ENCODE measurements around the gene KCNQ1OT1.

The KCNQ1OT1 gene

DNA sequence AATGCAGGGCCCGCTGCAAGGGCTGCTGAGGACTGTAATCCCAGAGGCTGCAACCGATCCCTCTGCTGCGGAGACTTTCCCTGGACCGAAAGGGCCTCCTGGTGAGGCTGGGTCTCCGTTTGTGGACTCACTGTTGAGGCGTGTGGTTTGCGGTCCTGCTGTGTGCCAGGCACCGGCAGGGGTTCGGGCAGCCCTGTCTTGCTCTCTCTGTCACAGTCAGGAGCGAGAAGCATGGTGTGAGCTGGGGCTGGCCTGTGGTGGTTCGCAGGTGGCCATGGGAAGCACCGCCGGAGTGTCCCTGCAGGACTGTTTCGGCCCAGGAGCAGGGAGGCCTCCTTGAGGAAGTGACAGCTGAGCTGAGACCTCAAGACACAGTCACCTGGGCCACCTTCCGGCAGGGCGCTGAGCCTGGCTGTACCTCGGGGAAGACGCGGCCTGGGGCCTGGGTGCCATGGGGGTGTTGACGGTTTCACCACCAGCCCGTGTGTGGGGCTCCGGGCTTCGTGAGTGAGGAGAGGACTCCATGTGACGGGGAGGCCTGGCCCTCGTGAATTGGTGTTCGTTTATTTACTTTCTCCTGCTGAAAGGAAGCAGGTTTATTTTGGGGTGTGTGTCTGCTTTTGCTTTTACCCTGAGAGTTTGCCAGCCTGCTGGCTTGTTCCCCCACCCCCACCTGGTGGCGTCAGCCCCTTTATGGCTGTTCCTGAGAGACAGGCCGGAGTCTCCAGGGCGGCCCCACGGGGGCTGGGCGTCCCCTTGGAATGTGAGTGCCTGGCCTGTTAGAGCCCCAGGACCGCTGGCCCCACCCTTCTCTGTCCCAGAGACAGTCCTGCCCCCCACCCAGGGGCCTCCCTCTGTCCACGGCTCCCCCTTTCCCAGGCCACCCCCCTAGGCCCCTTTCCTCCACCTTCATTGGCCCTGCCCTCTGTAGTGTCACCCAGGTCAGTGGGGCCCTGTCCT, 122.5 kb downstream of the KCNQ1OT1 start:
- H3K9me3 Mint-ChIP-seq: no peaks in the 10 kb centered on the region
- no peaks in the 10 kb centered on the region for H3K4me1 Mint-ChIP-seq (ENCODE audit: low read depth)
- no peak overlapping the region for H3K4me3 Mint-ChIP-seq
- no peaks in the 10 kb centered on the region for H3K36me3 Mint-ChIP-seq (ENCODE audit: low read depth)
- H3K27ac Mint-ChIP-seq: no peak overlapping the region
- H3K27me3 Mint-ChIP-seq (ENCODE audit: low read depth): no peaks in the 10 kb centered on the region

DNA sequence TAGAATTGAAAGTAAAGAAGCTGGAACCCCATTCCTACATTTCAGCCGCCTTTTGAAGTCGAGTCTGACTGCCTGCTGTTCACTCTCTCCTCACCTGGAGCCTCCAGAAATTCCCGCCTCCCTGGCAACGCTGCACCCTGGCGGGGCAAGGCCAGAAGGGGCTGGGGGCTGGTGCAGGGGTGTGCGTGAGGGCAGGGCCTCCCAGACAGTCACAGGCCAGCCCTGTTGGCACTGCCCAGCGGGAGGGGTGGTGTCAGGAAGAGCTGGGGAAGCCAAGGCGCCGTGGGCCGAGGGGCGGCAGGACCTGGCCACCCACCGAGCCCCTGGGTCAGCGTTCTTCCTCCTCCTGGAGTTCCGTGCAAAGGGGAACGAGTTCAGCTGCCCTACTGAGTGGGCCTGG, 123.2 kb downstream of the KCNQ1OT1 start:
- Mint-ChIP-seq H3K27me3 (ENCODE audit: low read depth) (no peaks in the 10 kb centered on the region), H3K27ac (no peak overlapping the region), H3K9me3 (no peaks in the 10 kb centered on the region), H3K36me3 (ENCODE audit: low read depth) (no peaks in the 10 kb centered on the region), H3K4me3 (no peak overlapping the region), H3K4me1 (ENCODE audit: low read depth) (no peaks in the 10 kb centered on the region)

DNA sequence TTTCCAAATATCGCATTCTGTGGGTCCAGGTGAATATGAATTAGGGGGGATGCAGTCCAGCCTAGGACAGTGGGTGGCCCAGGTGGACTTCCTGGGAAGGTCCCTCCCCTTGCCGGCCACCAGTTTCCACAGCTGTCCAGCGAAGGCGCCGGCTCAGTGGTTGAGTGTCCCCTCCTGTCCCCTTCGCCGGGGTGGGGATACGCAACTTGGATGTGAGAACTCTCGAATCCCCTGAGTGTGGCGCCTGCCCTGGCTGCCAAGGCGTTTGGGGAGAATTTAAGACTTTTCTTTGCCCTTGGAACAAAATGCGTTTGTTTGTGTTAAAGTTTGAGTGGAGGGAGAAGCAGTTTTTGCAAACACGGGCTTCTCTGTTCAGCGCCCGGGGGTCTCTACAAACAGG, 123.7 kb downstream of the KCNQ1OT1 start:
- H3K27me3 Mint-ChIP-seq (ENCODE audit: low read depth): no peaks in the 10 kb centered on the region
- H3K4me1 Mint-ChIP-seq (ENCODE audit: low read depth): no peaks in the 10 kb centered on the region
- no peaks in the 10 kb centered on the region for H3K36me3 Mint-ChIP-seq (ENCODE audit: low read depth)
- H3K9me3 Mint-ChIP-seq: no peaks in the 10 kb centered on the region
- no peak overlapping the region for H3K27ac Mint-ChIP-seq
- no peak overlapping the region for H3K4me3 Mint-ChIP-seq

DNA sequence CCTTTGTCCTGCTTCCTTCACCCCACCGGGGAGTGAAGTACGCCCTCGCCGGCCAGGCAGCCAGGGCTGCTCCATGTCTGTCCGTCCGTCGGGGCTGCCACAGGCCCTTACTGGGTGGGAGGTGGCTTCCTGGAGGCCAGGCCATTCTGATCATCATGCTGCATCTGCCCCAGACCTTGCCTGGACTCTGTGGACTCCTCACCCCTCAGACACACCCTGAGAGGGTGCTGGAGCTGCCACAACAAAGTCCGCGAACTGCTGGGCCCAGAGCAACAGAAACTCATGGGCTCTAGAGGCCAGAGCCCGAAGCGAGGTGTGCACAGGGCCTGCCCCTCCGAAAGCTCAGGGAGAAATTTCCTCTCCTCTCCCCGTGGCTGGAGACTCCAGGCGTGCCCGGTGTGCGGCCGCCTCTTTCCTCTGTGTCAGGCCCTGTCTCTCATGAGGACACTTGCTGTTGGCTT, 124.2 kb downstream of the KCNQ1OT1 start:
- H3K4me1 Mint-ChIP-seq (ENCODE audit: low read depth): no peaks in the 10 kb centered on the region
- H3K27ac Mint-ChIP-seq: no peak overlapping the region
- H3K4me3 Mint-ChIP-seq: no peak overlapping the region
- H3K36me3 Mint-ChIP-seq (ENCODE audit: low read depth): no peaks in the 10 kb centered on the region
- no peaks in the 10 kb centered on the region for H3K9me3 Mint-ChIP-seq
- no peaks in the 10 kb centered on the region for H3K27me3 Mint-ChIP-seq (ENCODE audit: low read depth)

DNA sequence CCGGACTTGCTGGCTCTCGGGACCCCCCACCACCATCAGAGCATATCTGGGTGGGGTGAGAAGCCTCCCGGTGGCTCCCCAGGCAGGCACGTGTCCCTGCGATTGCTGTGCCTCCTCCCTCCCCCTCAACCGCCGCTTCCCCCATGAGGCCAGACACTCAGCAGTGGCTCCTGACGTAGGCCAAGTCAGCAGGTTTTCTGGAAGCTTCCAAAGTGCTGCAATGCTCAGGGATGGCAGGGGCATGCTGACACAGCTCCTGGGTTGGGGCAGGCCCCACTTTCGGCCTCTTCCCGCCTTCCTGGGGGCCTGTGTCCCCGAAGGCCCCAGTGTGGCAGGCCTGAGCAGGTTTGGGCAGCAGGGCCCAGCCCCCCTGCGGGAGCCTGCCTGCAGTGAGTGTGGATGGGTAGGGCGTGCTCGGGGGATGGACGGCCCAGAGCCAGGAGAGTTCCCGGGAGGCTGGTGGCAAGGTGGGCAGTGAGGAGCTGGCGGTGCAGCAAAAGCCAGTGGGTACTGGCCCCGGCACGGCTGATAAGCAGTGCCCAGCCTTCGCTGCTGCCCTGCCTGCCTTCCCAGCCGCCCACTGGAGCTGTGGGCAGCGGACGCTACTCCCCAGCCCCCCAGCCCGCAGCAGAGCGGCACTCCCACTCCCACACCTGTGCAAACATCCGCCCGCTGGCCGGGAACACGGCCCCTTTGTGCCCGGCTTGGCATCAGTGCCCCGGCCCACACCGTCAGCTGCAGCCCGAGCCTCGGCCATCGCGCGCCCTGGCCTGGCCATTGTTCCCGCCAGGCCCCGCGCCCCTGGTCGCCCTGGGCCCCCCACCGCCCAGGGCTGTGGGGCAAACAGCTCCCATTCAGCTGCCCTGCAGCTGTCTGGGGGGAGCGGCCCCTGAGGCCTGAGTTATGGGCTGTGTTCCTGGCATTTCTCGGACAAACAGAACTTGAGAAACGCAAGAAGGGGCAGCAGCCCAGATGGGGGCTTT, 125.0 kb downstream of the KCNQ1OT1 start:
- H3K27me3 Mint-ChIP-seq (ENCODE audit: low read depth): no peaks in the 10 kb centered on the region
- H3K27ac Mint-ChIP-seq: no peak overlapping the region
- H3K4me1 Mint-ChIP-seq (ENCODE audit: low read depth): no peaks in the 10 kb centered on the region
- H3K9me3 Mint-ChIP-seq: no peaks in the 10 kb centered on the region
- no peaks in the 10 kb centered on the region for H3K36me3 Mint-ChIP-seq (ENCODE audit: low read depth)
- no peak overlapping the region for H3K4me3 Mint-ChIP-seq

DNA sequence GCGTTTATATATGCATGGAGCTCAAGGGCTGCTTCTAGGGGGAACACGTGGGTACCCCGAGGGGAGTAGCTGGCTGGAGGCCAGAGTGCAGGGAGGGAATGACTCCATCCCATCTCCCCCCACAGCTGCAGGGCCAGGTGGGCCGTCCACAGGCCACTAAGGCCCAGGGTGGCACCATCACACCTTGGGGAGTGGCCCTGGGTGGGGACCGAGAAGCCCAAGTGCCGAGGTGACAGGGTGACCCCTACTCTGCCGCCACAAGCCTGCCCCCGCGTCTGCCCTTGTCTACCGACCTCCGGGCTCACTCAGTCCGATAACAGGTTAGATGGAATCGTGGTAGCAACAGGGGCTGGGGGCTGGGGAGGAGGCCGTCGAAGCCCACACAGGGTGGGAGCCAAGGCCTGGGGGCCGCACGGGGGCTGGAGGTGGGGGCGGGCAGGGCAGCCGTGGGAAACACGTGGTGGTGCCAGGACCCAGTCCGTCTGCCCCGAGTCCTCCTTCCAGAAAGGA, 125.7 kb downstream of the KCNQ1OT1 start:
- Mint-ChIP-seq H3K27ac (no peak overlapping the region), H3K4me1 (ENCODE audit: low read depth) (no peaks in the 10 kb centered on the region), H3K36me3 (ENCODE audit: low read depth) (no peaks in the 10 kb centered on the region), H3K4me3 (no peak overlapping the region), H3K9me3 (no peaks in the 10 kb centered on the region), H3K27me3 (ENCODE audit: low read depth) (no peaks in the 10 kb centered on the region)

DNA sequence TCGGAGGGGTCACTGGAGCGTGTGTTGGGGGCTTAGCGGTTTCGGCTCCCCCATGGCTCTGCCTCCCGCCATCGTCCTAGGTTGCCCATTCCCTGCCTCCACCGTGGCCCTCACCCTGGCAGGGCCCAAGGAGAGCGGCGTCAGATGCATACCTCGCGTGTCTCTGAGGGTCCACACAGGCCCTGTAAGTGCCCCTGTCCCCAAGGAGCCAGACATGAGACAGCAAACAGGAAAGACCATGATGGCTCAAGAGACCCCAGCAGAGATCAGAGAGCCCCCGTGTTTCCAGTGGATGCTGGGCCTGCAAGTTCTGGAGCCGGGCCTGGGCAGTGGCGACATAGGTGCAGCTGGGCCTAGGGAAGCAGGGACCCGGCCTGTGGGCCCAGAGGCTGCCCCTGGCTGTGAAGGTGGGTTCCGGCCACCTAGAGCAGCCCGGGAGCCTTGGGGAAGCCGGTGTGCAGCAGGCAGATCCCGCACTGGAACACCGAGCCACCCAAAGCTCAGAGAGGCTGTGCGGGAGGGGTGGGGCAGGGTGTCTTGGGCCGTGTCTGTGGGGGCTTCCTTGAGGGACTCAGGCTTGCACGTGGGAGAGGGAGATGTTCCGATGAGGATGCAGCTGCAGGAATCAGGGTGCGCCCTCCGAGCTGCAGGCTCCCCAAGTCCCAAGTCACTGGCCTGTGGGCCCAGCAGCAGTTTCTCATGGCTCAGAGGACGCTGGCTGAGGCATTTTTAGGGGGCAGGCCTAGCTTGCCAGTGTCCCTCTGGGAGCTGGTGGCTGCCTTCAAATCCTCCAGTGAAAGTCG, 126.4 kb downstream of the KCNQ1OT1 start:
- Mint-ChIP-seq H3K4me1 (ENCODE audit: low read depth) (no peaks in the 10 kb centered on the region), H3K27me3 (ENCODE audit: low read depth) (no peaks in the 10 kb centered on the region), H3K36me3 (ENCODE audit: low read depth) (no peaks in the 10 kb centered on the region), H3K4me3 (no peak overlapping the region), H3K27ac (no peak overlapping the region), H3K9me3 (no peaks in the 10 kb centered on the region)

DNA sequence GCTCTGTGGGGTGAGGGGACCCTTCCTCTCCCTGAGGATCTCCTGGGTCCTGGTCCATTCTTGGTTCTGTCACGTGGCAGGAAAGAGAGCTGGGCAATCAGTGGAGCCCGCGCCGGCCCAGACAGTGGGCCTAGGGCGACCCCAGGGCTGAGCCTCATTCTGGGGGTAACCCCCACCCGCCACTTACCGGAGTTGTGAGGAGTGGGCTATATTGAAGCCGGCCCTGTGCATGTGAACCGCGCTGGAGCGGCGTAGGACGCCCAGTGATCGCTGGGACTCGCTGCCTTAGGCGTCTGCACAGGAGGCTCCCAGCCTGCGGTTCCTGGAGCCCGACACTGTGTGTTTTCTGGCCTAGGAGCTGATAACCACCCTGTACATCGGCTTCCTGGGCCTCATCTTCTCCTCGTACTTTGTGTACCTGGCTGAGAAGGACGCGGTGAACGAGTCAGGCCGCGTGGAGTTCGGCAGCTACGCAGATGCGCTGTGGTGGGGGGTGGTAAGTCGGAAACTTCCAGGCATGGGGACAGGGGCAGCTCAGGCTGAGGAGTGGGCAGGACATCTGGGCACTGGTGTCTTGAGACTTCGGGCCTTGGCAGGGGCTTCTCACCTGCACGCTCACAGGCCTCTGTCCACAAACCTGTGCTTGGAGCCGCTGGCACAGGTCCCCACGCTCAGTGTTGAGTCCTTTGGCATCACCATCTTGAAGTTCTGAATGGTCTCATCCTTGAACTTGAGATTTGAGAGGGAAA, 127.1 kb downstream of the KCNQ1OT1 start:
- H3K4me1 Mint-ChIP-seq (ENCODE audit: low read depth): no peaks in the 10 kb centered on the region
- no peaks in the 10 kb centered on the region for H3K27me3 Mint-ChIP-seq (ENCODE audit: low read depth)
- no peak overlapping the region for H3K27ac Mint-ChIP-seq
- no peak overlapping the region for H3K4me3 Mint-ChIP-seq
- no peaks in the 10 kb centered on the region for H3K9me3 Mint-ChIP-seq
- H3K36me3 Mint-ChIP-seq (ENCODE audit: low read depth): no peaks in the 10 kb centered on the region

DNA sequence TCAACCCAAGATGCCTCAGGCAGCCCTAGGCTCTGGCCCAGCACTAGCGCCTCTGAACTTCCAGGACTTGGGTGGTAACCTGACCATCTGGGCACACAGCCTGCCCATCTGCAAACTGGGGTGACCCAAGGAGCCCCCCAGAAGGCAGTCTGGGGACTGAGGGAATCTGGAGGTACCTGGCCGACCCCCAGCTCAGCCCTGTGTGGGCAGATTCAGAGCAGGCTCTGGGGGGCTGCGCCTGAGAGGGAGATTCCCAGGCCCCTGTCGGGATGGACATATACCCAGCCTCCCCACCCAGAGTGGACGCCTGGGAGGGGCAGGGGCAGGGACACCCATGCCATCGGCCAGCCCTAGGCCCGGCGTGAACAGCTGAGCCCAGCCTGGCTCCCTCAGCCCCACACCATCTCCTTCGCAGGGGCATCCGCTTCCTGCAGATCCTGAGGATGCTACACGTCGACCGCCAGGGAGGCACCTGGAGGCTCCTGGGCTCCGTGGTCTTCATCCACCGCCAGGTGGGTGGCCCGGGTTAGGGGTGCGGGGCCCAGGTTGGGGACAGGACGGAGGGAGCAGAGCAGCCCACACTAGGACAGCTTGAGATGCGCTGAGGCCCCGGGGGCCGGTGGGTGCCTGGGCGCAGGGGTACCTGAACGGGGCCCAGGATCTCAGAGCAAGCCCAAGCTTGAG, 128.1 kb downstream of the KCNQ1OT1 start:
- no peak overlapping the region for H3K4me3 Mint-ChIP-seq
- H3K36me3 Mint-ChIP-seq (ENCODE audit: low read depth): no peaks in the 10 kb centered on the region
- no peaks in the 10 kb centered on the region for H3K9me3 Mint-ChIP-seq
- no peak overlapping the region for H3K27ac Mint-ChIP-seq
- no peaks in the 10 kb centered on the region for H3K27me3 Mint-ChIP-seq (ENCODE audit: low read depth)
- H3K4me1 Mint-ChIP-seq (ENCODE audit: low read depth): no peaks in the 10 kb centered on the region

DNA sequence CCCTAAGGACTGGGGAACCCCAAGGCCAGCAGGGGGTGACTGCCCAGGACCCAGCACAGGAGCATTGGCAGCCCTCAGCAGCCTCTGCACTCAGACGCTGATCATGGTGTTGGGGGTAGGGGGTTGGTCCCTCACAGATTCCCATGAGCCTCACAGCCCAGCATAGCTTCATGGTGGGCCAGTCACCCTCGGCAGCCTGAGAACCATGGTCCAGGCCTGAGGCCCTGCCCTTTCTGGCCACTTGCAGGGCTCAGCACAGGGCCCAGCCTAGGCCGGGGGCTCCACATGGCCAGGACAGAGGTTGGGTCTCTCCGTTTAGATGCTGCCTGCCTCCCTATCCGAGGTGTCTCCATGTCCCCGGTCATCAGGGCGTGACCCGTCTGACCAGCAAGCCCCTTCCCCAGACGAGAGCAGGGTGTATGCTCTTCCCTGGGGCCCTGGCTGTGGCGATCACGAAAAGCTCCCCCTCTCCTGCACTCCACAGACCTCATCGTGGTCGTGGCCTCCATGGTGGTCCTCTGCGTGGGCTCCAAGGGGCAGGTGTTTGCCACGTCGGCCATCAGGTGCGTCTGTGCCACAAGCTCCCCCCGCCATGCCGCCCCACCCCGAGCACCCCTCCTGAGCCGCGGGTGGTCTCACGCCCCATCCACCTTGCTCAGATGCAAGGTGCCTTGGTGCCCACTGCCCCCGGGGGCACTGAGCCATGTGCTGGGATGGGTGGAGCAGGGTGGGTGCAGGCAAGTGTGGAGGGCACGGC, 128.8 kb downstream of the KCNQ1OT1 start:
- Mint-ChIP-seq H3K4me3 (no peak overlapping the region), H3K36me3 (ENCODE audit: low read depth) (no peaks in the 10 kb centered on the region), H3K27ac (no peak overlapping the region), H3K4me1 (ENCODE audit: low read depth) (no peaks in the 10 kb centered on the region), H3K9me3 (no peaks in the 10 kb centered on the region), H3K27me3 (ENCODE audit: low read depth) (no peaks in the 10 kb centered on the region)

DNA sequence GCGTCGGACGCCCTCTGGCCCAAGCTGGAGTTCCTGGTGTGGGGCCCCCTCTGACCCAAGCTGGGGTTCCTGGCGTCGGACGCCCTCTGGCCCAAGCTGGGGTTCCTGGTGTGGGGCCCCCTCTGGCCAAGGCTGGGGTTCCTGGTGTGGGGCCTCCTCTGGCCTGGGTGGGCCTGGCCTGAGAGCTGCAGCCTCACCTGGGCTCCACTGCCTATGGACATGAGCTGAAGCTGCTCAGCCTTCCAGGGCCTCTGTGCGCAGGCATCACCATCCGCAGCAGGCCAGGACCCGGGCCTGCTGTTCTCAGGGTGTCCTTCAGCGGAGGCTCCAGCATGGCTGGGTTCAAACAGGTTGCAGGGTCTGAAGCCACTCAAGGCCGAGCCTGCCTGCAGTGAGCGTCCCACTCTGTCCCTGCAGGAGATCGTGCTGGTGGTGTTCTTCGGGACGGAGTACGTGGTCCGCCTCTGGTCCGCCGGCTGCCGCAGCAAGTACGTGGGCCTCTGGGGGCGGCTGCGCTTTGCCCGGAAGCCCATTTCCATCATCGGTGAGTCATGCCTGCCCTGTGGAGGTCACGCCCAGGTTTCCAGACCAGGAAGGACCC, 129.5 kb downstream of the KCNQ1OT1 start:
- H3K27ac Mint-ChIP-seq: no peak overlapping the region
- no peaks in the 10 kb centered on the region for H3K36me3 Mint-ChIP-seq (ENCODE audit: low read depth)
- H3K9me3 Mint-ChIP-seq: no peaks in the 10 kb centered on the region
- H3K27me3 Mint-ChIP-seq (ENCODE audit: low read depth): no peaks in the 10 kb centered on the region
- no peak overlapping the region for H3K4me3 Mint-ChIP-seq
- H3K4me1 Mint-ChIP-seq (ENCODE audit: low read depth): no peaks in the 10 kb centered on the region

DNA sequence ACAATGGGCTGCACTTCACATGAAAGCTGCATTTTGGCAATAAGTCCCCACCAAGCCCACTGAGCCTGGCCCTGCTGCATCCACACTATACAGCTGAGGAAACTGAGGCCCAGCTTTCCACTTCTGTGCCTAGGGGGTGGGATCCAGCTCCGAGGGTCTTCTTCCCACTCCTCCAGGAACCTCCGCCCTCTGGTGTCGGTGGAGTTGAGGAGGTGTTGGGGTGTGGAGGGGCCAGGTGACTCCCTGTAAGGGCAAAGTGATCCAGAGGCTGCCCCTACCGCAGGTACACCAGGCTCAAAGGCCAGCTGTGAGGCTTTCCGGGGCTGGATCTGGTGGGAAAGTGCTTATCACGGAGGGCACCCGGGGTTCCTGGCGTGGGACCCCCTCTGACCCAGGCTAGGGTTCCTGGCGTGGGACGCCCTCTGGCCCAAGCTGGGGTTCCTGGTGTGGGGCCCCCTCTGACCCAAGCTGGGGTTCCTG, 130.0 kb downstream of the KCNQ1OT1 start:
- Mint-ChIP-seq H3K4me3 (no peak overlapping the region), H3K36me3 (ENCODE audit: low read depth) (no peaks in the 10 kb centered on the region), H3K9me3 (no peaks in the 10 kb centered on the region), H3K4me1 (ENCODE audit: low read depth) (no peaks in the 10 kb centered on the region), H3K27me3 (ENCODE audit: low read depth) (no peaks in the 10 kb centered on the region), H3K27ac (no peak overlapping the region)

Data from T-helper 1 cell treated with Interleukin-12 subunit alpha and Interleukin-12 subunit beta and Interleukin-4 antibody, amounts not matched to agents 30 μg/mL and 1 μg/mL, for 36 hours (primary cell).